SJCRH30 (cell line): Measurements from ENCODE around the gene TSPAN9. TPM values are rescaled to one million over a fixed set of nuclear protein-coding genes. Genes with fewer than 3 reads are reported as not detected.

ENCODE experiments used
- DNase-seq, 2 experiments: peaks; one replicate each; pipeline ENCODE4 v3.0.0-alpha.2; 2015 to 2020
- H3K27ac ChIP-seq: fragments of 250-450 bp; sonication (Bioruptor Pico); 2 replicates; pipeline ENCODE4 v1.5.1; 2020; ENCODE audit warnings: mild to moderate bottlenecking, moderate library complexity
- H3K27me3 ChIP-seq: fragments of 250-450 bp; sonication (Bioruptor Pico); 2 replicates; pipeline ENCODE4 v1.5.1; 2020; ENCODE audit warnings: mild to moderate bottlenecking, moderate library complexity
- H3K36me3 ChIP-seq: fragments of 250-450 bp; sonication (Bioruptor Pico); 2 replicates; pipeline ENCODE4 v1.5.1; 2020; ENCODE audit warnings: mild to moderate bottlenecking, moderate library complexity
- H3K4me1 ChIP-seq: fragments of 250-450 bp; sonication (Bioruptor Pico); 2 replicates; pipeline ENCODE4 v1.5.1; 2020; ENCODE audit warnings: mild to moderate bottlenecking, moderate library complexity
- H3K4me3 ChIP-seq: fragments of 250-450 bp; sonication (Bioruptor Pico); 2 replicates; pipeline ENCODE4 v1.5.1; 2020; ENCODE audit warnings: mild to moderate bottlenecking, moderate library complexity
- H3K9me3 ChIP-seq: fragments of 250-450 bp; sonication (Bioruptor Pico); replicated peaks from 2 replicates; pipeline ENCODE4 v1.5.1; 2020; ENCODE audit warnings: mild to moderate bottlenecking, moderate library complexity
- total RNA-seq: library from RNA; depleted of rRNA; stranded (reverse); fragments of >200 nt; shearing (Covaris generic); gene quantifications from 2 replicates; pipeline ENCODE4 v1.2.3, GENCODE V29; 2014

Gene TSPAN9
- total RNA-seq, 1 experiment from 2014 or later = 210 TPM

GRCh38 chr12:3225154-3225795, 148.1 kb downstream of the TSPAN9 start:
- Histone ChIP-seq H3K4me1 (peaks cover 50% of the 10 kb centered on the region), H3K36me3 (peaks cover 33% of the 10 kb centered on the region)
- peak; percentile 96 to 97 for DNase-seq

GRCh38 chr12:3225796-3226180, 148.6 kb downstream of the TSPAN9 start:
- Histone ChIP-seq H3K4me3 (peak overlapping the region; percentile 1; the same call in 1 of the 2 replicates), H3K36me3 (peaks cover 33% of the 10 kb centered on the region), H3K27ac (peak overlapping the region; percentile 99), H3K9me3 (no peaks in the 10 kb centered on the region), H3K4me1 (peaks cover 55% of the 10 kb centered on the region), H3K27me3 (no peaks in the 10 kb centered on the region)
- DNase-seq = no peak

More at GRCh38 chr12:3225154-3225795, 148.1 kb downstream of the TSPAN9 start:
- Histone ChIP-seq H3K27ac (peak overlapping the region; percentile 99), H3K4me3 (peak overlapping the region; percentile 1; the same call in 1 of the 2 replicates), H3K9me3 (no peaks in the 10 kb centered on the region), H3K27me3 (no peaks in the 10 kb centered on the region)

- H3K27me3 ChIP-seq = no peaks in the 10 kb centered on the region
- H3K9me3 ChIP-seq = no peaks in the 10 kb centered on the region
- H3K36me3 ChIP-seq = peaks cover 33% of the 10 kb centered on the region
- H3K4me3 ChIP-seq = peak overlapping the region; percentile 1; the same call in 1 of the 2 replicates
- peaks cover 57% of the 10 kb centered on the region for H3K4me1 ChIP-seq
- peak overlapping the region; percentile 99 for H3K27ac ChIP-seq
- no peak for DNase-seq
Observed at GRCh38 chr12:3226264-3226663, 149.1 kb downstream of the TSPAN9 start.

- Histone ChIP-seq H3K27me3 (no peaks in the 10 kb centered on the region), H3K9me3 (no peaks in the 10 kb centered on the region), H3K4me1 (peaks cover 67% of the 10 kb centered on the region), H3K27ac (peak overlapping the region; percentile 12), H3K36me3 (peaks cover 23% of the 10 kb centered on the region), H3K4me3 (no peak overlapping the region)
- DNase-seq = no peak
Observed at GRCh38 chr12:3227076-3227975, 150.1 kb downstream of the TSPAN9 start.

GRCh38 chr12:3228552-3228951, 151.4 kb downstream of the TSPAN9 start:
- Histone ChIP-seq H3K36me3 (peaks cover 26% of the 10 kb centered on the region), H3K27ac (0 out of 2 replicates have a peak overlapping the region, but pooled peaks have one; percentile 100), H3K4me3 (no peak overlapping the region), H3K4me1 (peaks cover 77% of the 10 kb centered on the region), H3K27me3 (no peaks in the 10 kb centered on the region), H3K9me3 (no peaks in the 10 kb centered on the region)
- peak in 1 of 2 experiments; percentile 31 for DNase-seq

- peaks cover 32% of the 10 kb centered on the region for H3K36me3 ChIP-seq
- no peak overlapping the region for H3K4me3 ChIP-seq
- DNase-seq = peak in 1 of 2 experiments; percentile 46
- H3K27me3 ChIP-seq = no peaks in the 10 kb centered on the region
- peaks cover 72% of the 10 kb centered on the region for H3K4me1 ChIP-seq
- peak overlapping the region; percentile 100 for H3K27ac ChIP-seq
- no peaks in the 10 kb centered on the region for H3K9me3 ChIP-seq
Observed at GRCh38 chr12:3229577-3229976, 152.4 kb downstream of the TSPAN9 start.

- peak overlapping the region; percentile 100 for H3K27ac ChIP-seq
- no peaks in the 10 kb centered on the region for H3K27me3 ChIP-seq
- peaks cover 64% of the 10 kb centered on the region for H3K4me1 ChIP-seq
- no peaks in the 10 kb centered on the region for H3K9me3 ChIP-seq
- DNase-seq = peak; percentile 84 to 90
- peak overlapping the region; percentile 26 for H3K4me3 ChIP-seq
- peaks cover 36% of the 10 kb centered on the region for H3K36me3 ChIP-seq
Observed at GRCh38 chr12:3230758-3231375, 153.7 kb downstream of the TSPAN9 start.

GRCh38 chr12:3231399-3231876, 154.3 kb downstream of the TSPAN9 start:
- Histone ChIP-seq H3K4me1 (peaks cover 64% of the 10 kb centered on the region), H3K27ac (peak overlapping the region; percentile 100)

GRCh38 chr12:3233797-3234196, 156.6 kb downstream of the TSPAN9 start:
- H3K27ac ChIP-seq = no peak overlapping the region
- no peak for DNase-seq
- H3K36me3 ChIP-seq = peaks cover 34% of the 10 kb centered on the region
- no peaks in the 10 kb centered on the region for H3K9me3 ChIP-seq
- no peaks in the 10 kb centered on the region for H3K27me3 ChIP-seq
- H3K4me1 ChIP-seq = peaks cover 80% of the 10 kb centered on the region
- H3K4me3 ChIP-seq = no peak overlapping the region

More at GRCh38 chr12:3231399-3231876, 154.3 kb downstream of the TSPAN9 start:
- peak; percentile 93 to 94 for DNase-seq
- Histone ChIP-seq H3K27me3 (no peaks in the 10 kb centered on the region), H3K36me3 (peaks cover 41% of the 10 kb centered on the region), H3K4me3 (peak overlapping the region; percentile 5; the same call in 1 of the 2 replicates), H3K9me3 (no peaks in the 10 kb centered on the region)

GRCh38 chr12:3236345-3237187, 159.4 kb downstream of the TSPAN9 start:
- Histone ChIP-seq H3K4me3 (no peak overlapping the region), H3K36me3 (peaks cover 43% of the 10 kb centered on the region), H3K9me3 (no peaks in the 10 kb centered on the region), H3K27me3 (no peaks in the 10 kb centered on the region), H3K27ac (no peak overlapping the region), H3K4me1 (peaks cover 61% of the 10 kb centered on the region)
- peak; percentile 70 to 74 for DNase-seq

- Histone ChIP-seq H3K4me1 (peaks cover 56% of the 10 kb centered on the region), H3K4me3 (no peak overlapping the region), H3K27ac (no peak overlapping the region), H3K36me3 (peaks cover 47% of the 10 kb centered on the region), H3K9me3 (no peaks in the 10 kb centered on the region), H3K27me3 (no peaks in the 10 kb centered on the region)
- DNase-seq = peak in 1 of 2 experiments; percentile 50
Observed at GRCh38 chr12:3238196-3238595, 161.0 kb downstream of the TSPAN9 start.

GRCh38 chr12:3241621-3242020, 164.4 kb downstream of the TSPAN9 start:
- no peaks in the 10 kb centered on the region for H3K27me3 ChIP-seq
- no peaks in the 10 kb centered on the region for H3K9me3 ChIP-seq
- no peak overlapping the region for H3K4me3 ChIP-seq
- DNase-seq = no peak
- H3K27ac ChIP-seq = peak overlapping the region; percentile 2; the same call in 1 of the 2 replicates
- peaks cover 65% of the 10 kb centered on the region for H3K36me3 ChIP-seq
- H3K4me1 ChIP-seq = peaks cover 46% of the 10 kb centered on the region

GRCh38 chr12:3242199-3242863, 165.2 kb downstream of the TSPAN9 start:
- Histone ChIP-seq H3K27ac (peak overlapping the region; percentile 2; the same call in 1 of the 2 replicates), H3K9me3 (no peaks in the 10 kb centered on the region), H3K36me3 (peaks cover 67% of the 10 kb centered on the region), H3K27me3 (no peaks in the 10 kb centered on the region), H3K4me1 (peaks cover 44% of the 10 kb centered on the region), H3K4me3 (no peak overlapping the region)
- peak; percentile 57 to 66 for DNase-seq
